ENCODE results near the gene CYP26B1. TPM values are rescaled to one million over a fixed set of nuclear protein-coding genes. Genes with fewer than 3 reads are reported as not detected.
"Not testable (repeated sequence)": the region's sequence is repeated elsewhere in the genome, so short reads cannot be mapped to it uniquely, and the experiment has no call there.

Gene CYP26B1
- polyA plus RNA-seq, 4 donors: 0.22 to 6.2 (median 1.6) TPM

GRCh38 chr2:72095364-72095763 is 52.3 kb downstream of the CYP26B1 start:
- H3K9me3 ChIP-seq (ENCODE audit: control insufficient read depth in 2 of 2, insufficient read depth in 1 of 2, low read depth in 1 of 2, low read length in 1 of 2): no peaks in the 10 kb centered on the region
- no peaks in the 10 kb centered on the region for H3K36me3 ChIP-seq (ENCODE audit: control insufficient read depth in 3 of 3, insufficient read depth in 2 of 3, low read depth in 1 of 3, low read length in 3 of 3)
- FAIRE-seq: no peak
- DNase-seq: no peak
- H3K4me1 ChIP-seq (ENCODE audit: control insufficient read depth in 3 of 3, insufficient read depth in 2 of 3, low read depth in 1 of 3, low read length in 2 of 3): peaks cover 0 to 11% (median 4%) of the 10 kb centered on the region in 3 donors
- no peak overlapping the region for H3K27ac ChIP-seq (ENCODE audit: low read depth in 1 of 3, low read length in 2 of 3)
- no peak overlapping the region for H3K4me3 ChIP-seq (ENCODE audit: low read depth in 1 of 3, low read length in 3 of 3)
- 91 to 95% (median 92%) methylated on average over 3 of the region's 3 CpGs for WGBS, 3 donors
- peaks cover 0 to 4% (median 0%) of the 10 kb centered on the region in 3 donors for H3K27me3 ChIP-seq (ENCODE audit: control insufficient read depth in 3 of 3, insufficient read depth in 3 of 3, low read length in 3 of 3)

DNA sequence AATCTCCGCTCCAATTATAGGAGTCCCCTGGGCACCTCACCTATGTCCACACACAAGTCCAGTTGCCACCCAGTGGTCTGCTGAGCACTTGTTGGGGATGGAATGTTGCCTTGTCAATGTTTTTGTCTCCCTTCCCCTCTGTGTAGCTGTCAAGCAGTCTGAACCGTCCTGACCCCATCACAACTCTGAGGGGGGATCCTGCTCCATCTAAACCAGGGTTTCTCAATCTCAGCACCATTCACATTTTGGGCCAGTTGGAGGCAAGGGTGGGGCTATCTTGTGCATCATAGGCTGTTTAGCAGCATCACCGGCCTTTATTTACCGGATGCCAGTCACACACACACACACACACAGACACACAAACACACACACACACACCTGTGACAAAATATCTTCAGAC is 53.0 kb downstream of the CYP26B1 start:
- H3K4me1 ChIP-seq (ENCODE audit: control insufficient read depth in 3 of 3, insufficient read depth in 2 of 3, low read depth in 1 of 3, low read length in 2 of 3): peaks cover 0 to 11% (median 4%) of the 10 kb centered on the region in 3 donors
- 72 to 87% (median 80%) methylated on average over 4 of the region's 4 CpGs for WGBS, 3 donors
- H3K27ac ChIP-seq (ENCODE audit: low read depth in 1 of 3, low read length in 2 of 3): no peak overlapping the region
- DNase-seq: no peak
- no peak overlapping the region for H3K4me3 ChIP-seq (ENCODE audit: low read depth in 1 of 3, low read length in 3 of 3)
- H3K9me3 ChIP-seq (ENCODE audit: control insufficient read depth in 2 of 2, insufficient read depth in 1 of 2, low read depth in 1 of 2, low read length in 1 of 2): no peaks in the 10 kb centered on the region
- FAIRE-seq: no peak
- no peaks in the 10 kb centered on the region for H3K36me3 ChIP-seq (ENCODE audit: control insufficient read depth in 3 of 3, insufficient read depth in 2 of 3, low read depth in 1 of 3, low read length in 3 of 3)
- H3K27me3 ChIP-seq (ENCODE audit: control insufficient read depth in 3 of 3, insufficient read depth in 3 of 3, low read length in 3 of 3): peaks cover 0 to 4% (median 0%) of the 10 kb centered on the region in 3 donors

DNA sequence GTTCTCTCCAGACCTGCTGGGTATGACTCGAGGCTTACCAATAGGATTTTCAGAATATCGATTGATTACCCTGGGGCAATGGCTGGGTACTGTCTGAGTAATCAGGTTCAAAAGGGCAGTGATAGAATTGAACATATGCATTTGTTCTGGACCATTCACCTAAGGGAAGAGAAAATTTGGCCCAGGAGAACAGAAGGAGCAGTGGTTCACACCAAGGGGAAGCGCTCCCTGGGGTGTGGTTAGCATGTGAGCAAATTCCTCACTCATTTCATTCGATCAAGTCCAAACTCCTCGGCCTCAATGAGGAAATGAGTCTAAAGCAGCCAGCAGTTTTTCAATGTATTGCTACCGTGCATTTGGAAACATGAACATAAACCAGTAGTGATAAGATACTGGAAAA is 55.6 kb downstream of the CYP26B1 start:
- no peak for FAIRE-seq
- DNase-seq: peak; percentile 80 to 97
- no peaks in the 10 kb centered on the region for H3K36me3 ChIP-seq (ENCODE audit: control insufficient read depth in 3 of 3, insufficient read depth in 2 of 3, low read depth in 1 of 3, low read length in 3 of 3)

DNA sequence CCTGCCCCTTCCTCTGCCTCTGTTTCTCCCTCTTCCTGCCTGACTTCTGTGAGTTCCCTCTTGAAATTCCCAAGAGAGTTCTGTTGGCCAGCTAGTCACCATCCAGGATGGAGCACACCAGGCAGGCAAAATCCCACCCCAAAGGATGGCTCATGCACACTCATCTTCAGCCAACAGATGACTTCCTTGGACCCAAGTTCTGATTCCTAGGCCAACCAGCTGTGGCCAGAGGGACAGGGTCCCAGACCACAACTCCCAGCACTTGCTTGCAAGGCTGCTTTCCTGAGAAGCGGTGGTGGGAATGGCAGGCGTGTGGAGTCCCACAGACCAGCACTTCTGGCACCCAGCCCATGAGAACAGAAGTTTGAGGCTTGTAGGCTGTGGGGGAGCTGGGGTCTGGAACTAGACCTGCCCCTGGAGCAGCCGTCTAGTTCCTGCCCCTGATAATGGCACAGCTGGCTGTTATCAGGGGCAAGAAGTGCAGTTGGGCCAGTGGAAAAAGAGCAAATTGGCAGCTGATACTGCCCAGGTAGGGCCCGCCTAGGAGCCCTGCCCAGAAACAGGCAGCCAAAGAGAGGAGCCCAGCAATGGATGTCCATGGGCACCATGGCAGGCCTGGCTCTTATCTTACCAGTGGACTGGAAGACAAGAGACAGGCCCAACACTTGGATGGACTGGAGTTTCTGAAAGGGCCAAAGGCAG is 56.7 kb downstream of the CYP26B1 start:
- H3K4me3 ChIP-seq (ENCODE audit: low read depth in 1 of 3, low read length in 3 of 3): no peak overlapping the region
- FAIRE-seq (no peak), DNase-seq (no peak)
- H3K27me3 ChIP-seq (ENCODE audit: control insufficient read depth in 3 of 3, insufficient read depth in 3 of 3, low read length in 3 of 3): no peaks in the 10 kb centered on the region
- no peaks in the 10 kb centered on the region for H3K36me3 ChIP-seq (ENCODE audit: control insufficient read depth in 3 of 3, insufficient read depth in 2 of 3, low read depth in 1 of 3, low read length in 3 of 3)
- no peak overlapping the region for H3K27ac ChIP-seq (ENCODE audit: low read depth in 1 of 3, low read length in 2 of 3)
- H3K9me3 ChIP-seq (ENCODE audit: control insufficient read depth in 2 of 2, insufficient read depth in 1 of 2, low read depth in 1 of 2, low read length in 1 of 2): peaks cover 0 to 6% of the 10 kb centered on the region in 2 donors
- WGBS, 3 donors: 74 to 82% (median 79%) methylated on average over 4 of the region's 4 CpGs
- H3K4me1 ChIP-seq (ENCODE audit: control insufficient read depth in 3 of 3, insufficient read depth in 2 of 3, low read depth in 1 of 3, low read length in 2 of 3): peaks cover 0 to 11% (median 4%) of the 10 kb centered on the region in 3 donors

More for the DNA sequence above, 55.6 kb downstream of the CYP26B1 start:
- H3K4me3 ChIP-seq (ENCODE audit: low read depth in 1 of 3, low read length in 3 of 3): no peak overlapping the region
- WGBS, 3 donors: 18 to 53% (median 37%) methylated on average over 6 of the region's 6 CpGs
- H3K27me3 ChIP-seq (ENCODE audit: control insufficient read depth in 3 of 3, insufficient read depth in 3 of 3, low read length in 3 of 3): no peaks in the 10 kb centered on the region
- H3K4me1 ChIP-seq (ENCODE audit: control insufficient read depth in 3 of 3, insufficient read depth in 2 of 3, low read depth in 1 of 3, low read length in 2 of 3): peaks cover 0 to 11% (median 4%) of the 10 kb centered on the region in 3 donors
- H3K9me3 ChIP-seq (ENCODE audit: control insufficient read depth in 2 of 2, insufficient read depth in 1 of 2, low read depth in 1 of 2, low read length in 1 of 2): no peaks in the 10 kb centered on the region
- no peak overlapping the region for H3K27ac ChIP-seq (ENCODE audit: low read depth in 1 of 3, low read length in 2 of 3)

GRCh38 chr2:72090271-72090720 is 57.4 kb downstream of the CYP26B1 start:
- Histone ChIP-seq H3K27me3 (ENCODE audit: control insufficient read depth in 3 of 3, insufficient read depth in 3 of 3, low read length in 3 of 3) (no peaks in the 10 kb centered on the region), H3K4me1 (ENCODE audit: control insufficient read depth in 3 of 3, insufficient read depth in 2 of 3, low read depth in 1 of 3, low read length in 2 of 3) (peaks cover 0 to 11% (median 4%) of the 10 kb centered on the region in 3 donors), H3K9me3 (ENCODE audit: control insufficient read depth in 2 of 2, insufficient read depth in 1 of 2, low read depth in 1 of 2, low read length in 1 of 2) (peaks cover 0 to 6% of the 10 kb centered on the region in 2 donors), H3K36me3 (ENCODE audit: control insufficient read depth in 3 of 3, insufficient read depth in 2 of 3, low read depth in 1 of 3, low read length in 3 of 3) (no peaks in the 10 kb centered on the region), H3K27ac (ENCODE audit: low read depth in 1 of 3, low read length in 2 of 3) (no peak overlapping the region), H3K4me3 (ENCODE audit: low read depth in 1 of 3, low read length in 3 of 3) (no peak overlapping the region)
- FAIRE-seq (no peak), DNase-seq (peak in 1 of 2 donors; percentile 22)
- WGBS, 3 donors: 63 to 76% (median 69%) methylated on average over 8 of the region's 8 CpGs

GRCh38 chr2:72089537-72089936 is 58.1 kb downstream of the CYP26B1 start:
- H3K27me3 ChIP-seq (ENCODE audit: control insufficient read depth in 3 of 3, insufficient read depth in 3 of 3, low read length in 3 of 3): no peaks in the 10 kb centered on the region
- no peak for FAIRE-seq
- 91 to 92% (median 91%) methylated on average over 13 of the region's 13 CpGs for WGBS, 3 donors
- H3K4me1 ChIP-seq (ENCODE audit: control insufficient read depth in 3 of 3, insufficient read depth in 2 of 3, low read depth in 1 of 3, low read length in 2 of 3): peaks cover 0 to 11% (median 4%) of the 10 kb centered on the region in 3 donors
- no peak overlapping the region for H3K27ac ChIP-seq (ENCODE audit: low read depth in 1 of 3, low read length in 2 of 3)
- no peak for DNase-seq
- no peaks in the 10 kb centered on the region for H3K36me3 ChIP-seq (ENCODE audit: control insufficient read depth in 3 of 3, insufficient read depth in 2 of 3, low read depth in 1 of 3, low read length in 3 of 3)
- H3K9me3 ChIP-seq (ENCODE audit: control insufficient read depth in 2 of 2, insufficient read depth in 1 of 2, low read depth in 1 of 2, low read length in 1 of 2): peaks cover 0 to 6% of the 10 kb centered on the region in 2 donors
- no peak overlapping the region for H3K4me3 ChIP-seq (ENCODE audit: low read depth in 1 of 3, low read length in 3 of 3)

GRCh38 chr2:72089028-72089427 is 58.6 kb downstream of the CYP26B1 start:
- FAIRE-seq (no peak), DNase-seq (no peak)
- H3K4me3 ChIP-seq (ENCODE audit: low read depth in 1 of 3, low read length in 3 of 3): no peak overlapping the region
- H3K4me1 ChIP-seq (ENCODE audit: control insufficient read depth in 3 of 3, insufficient read depth in 2 of 3, low read depth in 1 of 3, low read length in 2 of 3): peaks cover 0 to 11% (median 4%) of the 10 kb centered on the region in 3 donors
- H3K27ac ChIP-seq (ENCODE audit: low read depth in 1 of 3, low read length in 2 of 3): no peak overlapping the region
- WGBS, 3 donors: 75 to 89% (median 85%) methylated on average over 4 of the region's 4 CpGs
- no peaks in the 10 kb centered on the region for H3K27me3 ChIP-seq (ENCODE audit: control insufficient read depth in 3 of 3, insufficient read depth in 3 of 3, low read length in 3 of 3)
- H3K9me3 ChIP-seq (ENCODE audit: control insufficient read depth in 2 of 2, insufficient read depth in 1 of 2, low read depth in 1 of 2, low read length in 1 of 2): peaks cover 0 to 6% of the 10 kb centered on the region in 2 donors
- H3K36me3 ChIP-seq (ENCODE audit: control insufficient read depth in 3 of 3, insufficient read depth in 2 of 3, low read depth in 1 of 3, low read length in 3 of 3): no peaks in the 10 kb centered on the region

GRCh38 chr2:72086871-72087633 is 60.6 kb downstream of the CYP26B1 start:
- H3K27ac ChIP-seq (ENCODE audit: low read depth in 1 of 3, low read length in 2 of 3); H3K9me3 ChIP-seq (ENCODE audit: control insufficient read depth in 2 of 2, insufficient read depth in 1 of 2, low read depth in 1 of 2, low read length in 1 of 2); H3K27me3 ChIP-seq (ENCODE audit: control insufficient read depth in 3 of 3, insufficient read depth in 3 of 3, low read length in 3 of 3); H3K36me3 ChIP-seq (ENCODE audit: control insufficient read depth in 3 of 3, insufficient read depth in 2 of 3, low read depth in 1 of 3, low read length in 3 of 3); FAIRE-seq; DNase-seq; H3K4me3 ChIP-seq (ENCODE audit: low read depth in 1 of 3, low read length in 3 of 3): not testable (repeated sequence)
- WGBS, 3 donors: 76 to 90% (median 81%) methylated on average over 17 to 41 of the region's 41 CpGs
- H3K4me1 ChIP-seq (ENCODE audit: control insufficient read depth in 3 of 3, insufficient read depth in 2 of 3, low read depth in 1 of 3, low read length in 2 of 3): peaks cover 0 to 11% (median 0%) of the 10 kb centered on the region in 3 donors

All from small intestine (tissue), 7 donors.